Chondrocyte (in vitro differentiated cells): ENCODE measurements around the gene SELL. TPM values are rescaled to one million over a fixed set of nuclear protein-coding genes. Genes with fewer than 3 reads are reported as not detected.

Experiments
- DNase-seq: peaks from one replicate; pipeline ENCODE4 v3.0.0; 2021; ENCODE audit warnings: mixed read lengths, low spot score
- H3K27ac Mint-ChIP-seq: one replicate; pipeline ENCODE4 v1.8.0; 2021; ENCODE audit warnings: mild to moderate bottlenecking, moderate library complexity, mixed read lengths; ENCODE audit not compliant: unreplicated experiment
- H3K27me3 Mint-ChIP-seq: 2 replicates; pipeline ENCODE4 v1.8.0; 2021; ENCODE audit warnings: low read depth, mixed read lengths
- H3K36me3 Mint-ChIP-seq: 2 replicates; pipeline ENCODE4 v1.8.0; 2021; ENCODE audit warnings: low read depth, mixed read lengths
- H3K4me1 Mint-ChIP-seq: 2 replicates; pipeline ENCODE4 v1.8.0; 2021; ENCODE audit warnings: low read depth, mild to moderate bottlenecking, mixed read lengths
- H3K4me3 Mint-ChIP-seq: one replicate; pipeline ENCODE4 v1.8.0; 2021; ENCODE audit warnings: mild to moderate bottlenecking, moderate library complexity, mixed read lengths; ENCODE audit not compliant: unreplicated experiment
- H3K9me3 Mint-ChIP-seq: 2 replicates; pipeline ENCODE4 v1.8.0; 2021; ENCODE audit warnings: low read depth, mixed read lengths
- CTCF ChIP-seq: fragments of 200-600 bp; sonication (generic); IDR thresholded peaks from 2 replicates; pipeline ENCODE4 v1.5.0; 2021; ENCODE audit warnings: antibody characterized with exemption, mild to moderate bottlenecking, moderate library complexity
- total RNA-seq: library from RNA; stranded (reverse); gene quantifications from 3 replicates; pipeline ENCODE4 v1.2.1, GENCODE V29; 2021

Gene SELL
- total RNA-seq, 1 donor from 2014 or later: not detected

DNA sequence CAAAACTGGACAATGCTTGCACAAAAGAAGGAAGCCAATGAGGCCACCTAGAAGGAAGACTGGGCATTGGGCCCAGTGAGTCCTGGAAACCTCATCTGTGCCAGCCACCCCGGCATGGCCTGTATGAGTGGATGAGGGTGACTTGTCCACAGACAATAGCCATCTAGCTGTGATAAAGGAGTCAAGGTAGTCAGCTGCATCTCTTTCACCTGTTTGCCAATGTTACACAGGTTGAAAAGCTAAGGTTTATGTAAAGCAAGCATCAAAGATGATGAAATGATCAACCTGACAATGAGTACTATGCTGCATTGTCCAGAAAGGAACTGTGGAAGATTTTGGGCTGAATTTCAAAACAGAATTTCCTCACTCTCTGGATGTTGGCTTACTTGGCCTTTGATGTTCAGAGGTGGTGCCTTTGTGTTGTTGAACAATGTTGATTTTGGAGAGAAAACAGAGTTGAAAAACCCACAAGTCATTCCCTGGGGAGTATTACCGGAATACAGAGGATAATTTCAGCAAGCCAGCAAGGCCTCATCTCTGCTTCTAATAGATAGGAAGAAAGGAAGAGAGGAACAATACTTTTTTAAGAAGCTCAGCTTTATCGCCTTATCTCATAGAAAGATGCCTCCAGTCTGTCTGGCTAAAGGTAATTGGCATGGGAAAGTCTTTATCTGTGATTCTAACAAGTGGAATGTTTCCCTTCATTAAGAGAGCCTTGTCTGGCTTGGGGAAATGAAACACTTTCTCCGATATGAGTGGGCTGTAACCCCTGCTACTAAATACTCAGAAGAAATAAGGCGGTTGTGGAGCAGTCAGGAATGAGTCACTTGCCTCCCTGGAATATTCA lies 33.8 kb upstream of the SELL start:
- no peak for TF ChIP-seq CTCF
- peaks cover 24% of the 10 kb centered on the region for H3K4me1 Mint-ChIP-seq
- H3K36me3 Mint-ChIP-seq: no peaks in the 10 kb centered on the region
- H3K27ac Mint-ChIP-seq: no peak overlapping the region
- DNase-seq: no peak
- peaks cover 7% of the 10 kb centered on the region for H3K9me3 Mint-ChIP-seq
- peaks cover 3% of the 10 kb centered on the region for H3K27me3 Mint-ChIP-seq
- H3K4me3 Mint-ChIP-seq: no peak overlapping the region

DNA sequence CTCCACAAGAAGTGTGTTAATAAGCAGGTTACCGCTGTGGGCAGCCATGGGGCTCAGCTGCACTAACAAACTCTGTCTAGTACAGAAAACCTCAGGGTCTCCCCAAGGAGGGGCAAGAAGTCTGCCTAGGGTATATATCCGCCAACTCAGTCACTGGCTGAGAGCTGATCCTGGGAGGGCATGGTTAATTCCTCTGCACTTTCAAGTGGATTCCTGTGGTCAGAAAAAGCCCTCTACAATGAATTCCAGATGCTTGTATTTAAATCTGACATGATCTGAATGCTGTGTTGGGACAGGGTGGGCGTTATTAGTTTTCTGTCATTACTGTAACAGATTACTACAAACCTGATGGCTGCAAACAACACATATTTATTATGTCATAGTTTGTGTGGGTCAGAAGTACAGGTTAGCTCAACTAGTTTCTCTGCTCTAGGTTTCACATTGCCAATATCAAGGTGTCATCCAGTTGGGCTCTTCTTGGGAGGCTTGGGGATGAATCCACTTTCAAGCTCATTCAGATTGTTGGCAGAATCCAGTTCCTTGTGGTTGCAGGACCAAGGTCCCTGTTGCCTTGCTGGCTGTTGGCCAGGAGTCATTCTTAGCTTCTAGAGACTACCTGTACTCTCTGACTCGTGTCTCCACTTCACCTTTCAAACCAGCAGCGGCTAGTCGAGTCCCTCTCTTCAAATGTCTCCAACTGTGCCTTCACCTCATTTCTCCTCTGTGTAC lies 30.4 kb upstream of the SELL start:
- Mint-ChIP-seq H3K4me3 (no peak overlapping the region), H3K36me3 (no peaks in the 10 kb centered on the region), H3K27me3 (peaks cover 21% of the 10 kb centered on the region), H3K4me1 (peaks cover 28% of the 10 kb centered on the region), H3K27ac (no peak overlapping the region), H3K9me3 (peaks cover 7% of the 10 kb centered on the region)
- no peak for TF ChIP-seq CTCF
- DNase-seq: no peak

- Mint-ChIP-seq H3K27ac (no peak overlapping the region), H3K4me1 (peaks cover 22% of the 10 kb centered on the region), H3K9me3 (peaks cover 7% of the 10 kb centered on the region), H3K27me3 (peaks cover 31% of the 10 kb centered on the region), H3K4me3 (no peak overlapping the region), H3K36me3 (no peaks in the 10 kb centered on the region)
- no peak for TF ChIP-seq CTCF
- no peak for DNase-seq
Measured at GRCh38 chr1:169739980-169740379, 28.6 kb upstream of the SELL start.

DNA sequence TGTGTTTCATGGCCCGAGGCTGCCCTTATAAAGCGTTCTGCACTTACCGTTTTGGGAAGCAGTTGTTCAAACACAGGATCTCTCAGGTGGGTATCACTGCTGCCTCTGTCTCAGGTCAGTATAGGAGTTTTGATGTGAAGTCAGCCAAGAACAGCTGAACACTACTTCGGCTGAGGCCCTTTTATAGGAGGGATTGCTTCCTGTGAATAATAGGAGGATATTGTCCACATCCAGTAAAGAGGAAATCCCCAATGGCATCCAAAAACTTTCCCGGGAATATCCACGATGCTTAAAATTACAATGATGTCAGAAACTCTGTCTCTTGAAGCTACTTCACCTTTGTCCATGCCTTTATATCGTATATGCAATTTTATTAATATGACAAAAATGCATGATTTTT lies 22.5 kb upstream of the SELL start, which contains the start of gene SELE:
TSS of gene SELE (minus strand) at position 156 of the 400 bp plus-strand sequence. CDS start 467 bp downstream, outside the sequence.
- Mint-ChIP-seq H3K4me1 (no peaks in the 10 kb centered on the region), H3K27ac (no peak within 1 kb of the TSS), H3K27me3 (peaks cover 46% of the 10 kb centered on the region), H3K4me3 (no peak within 1 kb of the TSS), H3K36me3 (no peaks in the 10 kb centered on the region), H3K9me3 (no peaks in the 10 kb centered on the region)
- TF ChIP-seq CTCF: no peak
- DNase-seq: no peak

- Mint-ChIP-seq H3K27ac (no peak overlapping the region), H3K27me3 (peaks cover 37% of the 10 kb centered on the region), H3K36me3 (no peaks in the 10 kb centered on the region), H3K9me3 (no peaks in the 10 kb centered on the region), H3K4me3 (no peak overlapping the region), H3K4me1 (no peaks in the 10 kb centered on the region)
- no peak for TF ChIP-seq CTCF
- no peak for DNase-seq
Measured at GRCh38 chr1:169731446-169731845, 20.0 kb upstream of the SELL start.
